ENCODE measurements around the gene XPOT.
"Not testable (repeated sequence)": the region's sequence is repeated elsewhere in the genome, so short reads cannot be mapped to it uniquely, and the experiment has no call there.

XPOT gene

GRCh38 chr12:64403707-64404469, at the start of gene XPOT:
TSS of gene XPOT (plus strand) at chr12:64404392. CDS start at chr12:64410036, 5,644 bp downstream.
- DNase-seq (ENCODE audit: low spot score), result peak; percentile 98

- DNase-seq (ENCODE audit: low spot score), result not testable (repeated sequence)
Measured at GRCh38 chr12:64356209-64356608, 48.0 kb upstream of the XPOT start.

- DNase-seq (ENCODE audit: low spot score), result not testable (repeated sequence)
Measured at GRCh38 chr12:64361173-64361572, 43.0 kb upstream of the XPOT start.

- no peak for DNase-seq (ENCODE audit: low spot score)
Measured at GRCh38 chr12:64362721-64363305, 41.4 kb upstream of the XPOT start.

- no peak for DNase-seq (ENCODE audit: low spot score)
Measured at GRCh38 chr12:64383675-64384074, 20.5 kb upstream of the XPOT start.

- no peak for DNase-seq (ENCODE audit: low spot score)
Measured at GRCh38 chr12:64385019-64385418, 19.2 kb upstream of the XPOT start.

- DNase-seq (ENCODE audit: low spot score), result no peak
Measured at GRCh38 chr12:64385468-64385867, 18.7 kb upstream of the XPOT start.

- DNase-seq (ENCODE audit: low spot score), result no peak
Measured at GRCh38 chr12:64387197-64387816, 16.9 kb upstream of the XPOT start.

- DNase-seq (ENCODE audit: low spot score), result no peak
Measured at GRCh38 chr12:64389154-64389553, 15.0 kb upstream of the XPOT start.

- DNase-seq (ENCODE audit: low spot score), result peak; percentile 75
Measured at GRCh38 chr12:64390275-64390851, 13.8 kb upstream of the XPOT start, which contains the start of gene C12orf56. TSS of gene C12orf56 (minus strand) at chr12:64390758. CDS start at chr12:64390565, 193 bp downstream.

- no peak for DNase-seq (ENCODE audit: low spot score)
Measured at GRCh38 chr12:64392221-64392620, 12.0 kb upstream of the XPOT start.

- DNase-seq (ENCODE audit: low spot score), result no peak
Measured at GRCh38 chr12:64395739-64396138, 8.5 kb upstream of the XPOT start.

- DNase-seq (ENCODE audit: low spot score), result no peak
Measured at GRCh38 chr12:64400041-64400440, 4.2 kb upstream of the XPOT start.

- no peak for DNase-seq (ENCODE audit: low spot score)
Measured at GRCh38 chr12:64402181-64402580, 2.0 kb upstream of the XPOT start.

- no peak for DNase-seq (ENCODE audit: low spot score)
Measured at GRCh38 chr12:64404470-64405256, 471 bp downstream of the XPOT start.

GRCh38 chr12:64407342-64408223, 3.4 kb downstream of the XPOT start:
- no peak for DNase-seq (ENCODE audit: low spot score)

GRCh38 chr12:64411427-64411826, 7.2 kb downstream of the XPOT start:
- DNase-seq (ENCODE audit: low spot score), result no peak

GRCh38 chr12:64412459-64412858, 8.3 kb downstream of the XPOT start:
- no peak for DNase-seq (ENCODE audit: low spot score)

- no peak for DNase-seq (ENCODE audit: low spot score)
Measured at GRCh38 chr12:64413884-64414283, 9.7 kb downstream of the XPOT start.

- DNase-seq (ENCODE audit: low spot score), result no peak
Measured at GRCh38 chr12:64418209-64418608, 14.0 kb downstream of the XPOT start.

GRCh38 chr12:64419696-64420095, 15.5 kb downstream of the XPOT start:
- DNase-seq (ENCODE audit: low spot score), result no peak

All from ecto neural progenitor cell (in vitro differentiated cells).